Stimulated activated naive B cell treated with anti-CD40 and anti-IgM and Interleukin-4, amounts not matched to agents 10 μg/mL and 1 μg/mL and 100 μg/mL, for 72 hours (primary cell): Measurements from ENCODE around the gene SPSB2.

Experiments
- ATAC-seq, 2 donors: fragments of 150-1000 bp; cut with Tn5 transposase; replicated peaks; 2 replicates each; pipeline ENCODE4 v1.10.0; 2021; ENCODE audit warnings: moderate library complexity in 1 of 2
- DNase-seq: peaks from one replicate; pipeline ENCODE4 v3.0.0; 2021
- H3K27ac Mint-ChIP-seq: one replicate; pipeline ENCODE4 v1.8.0; 2022; ENCODE audit warnings: mild to moderate bottlenecking, mixed read lengths
- H3K27me3 Mint-ChIP-seq, 2 donors: one replicate each; pipeline ENCODE4 v1.8.0; 2022; ENCODE audit warnings: mixed read lengths in 2 of 2
- H3K36me3 Mint-ChIP-seq, 2 donors: one replicate each; pipeline ENCODE4 v1.8.0; 2022; ENCODE audit warnings: mixed read lengths in 2 of 2, mild to moderate bottlenecking in 1 of 2
- H3K4me1 Mint-ChIP-seq, 2 donors: one replicate each; pipeline ENCODE4 v1.8.0; 2022; ENCODE audit warnings: mixed read lengths in 2 of 2, mild to moderate bottlenecking in 1 of 2
- H3K4me3 Mint-ChIP-seq, 2 donors: one replicate each; pipeline ENCODE4 v1.8.0; 2022; ENCODE audit warnings: mild to moderate bottlenecking in 2 of 2, mixed read lengths in 2 of 2, moderate library complexity in 1 of 2
- H3K9me3 Mint-ChIP-seq, 2 donors: one replicate each; pipeline ENCODE4 v1.8.0; 2022; ENCODE audit warnings: mixed read lengths in 2 of 2, mild to moderate bottlenecking in 1 of 2

Gene SPSB2

DNA sequence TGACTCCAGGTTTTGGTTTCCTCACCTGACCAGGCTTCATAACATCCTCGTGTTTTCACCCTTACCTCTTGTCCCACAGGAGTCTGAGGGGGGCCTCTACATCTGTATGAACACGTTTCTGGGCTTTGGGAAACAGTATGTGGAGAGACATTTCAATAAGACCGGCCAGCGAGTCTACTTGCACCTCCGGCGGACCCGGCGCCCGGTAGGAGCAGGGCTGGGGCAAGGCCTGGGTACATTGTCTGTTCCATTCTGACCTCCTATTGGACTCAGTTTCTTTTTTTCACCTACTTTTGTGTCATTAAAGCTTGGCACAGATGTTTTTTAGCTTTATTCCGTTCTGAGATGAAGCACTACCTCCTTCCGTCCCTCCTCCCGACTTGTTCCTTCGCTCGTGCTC lies 17.8 kb downstream of the SPSB2 start:
- no peak overlapping the region for H3K4me3 Mint-ChIP-seq
- peaks cover 14 to 30% of the 10 kb centered on the region in 2 donors for H3K4me1 Mint-ChIP-seq
- DNase-seq (no peak), ATAC-seq (no peak)
- peaks cover 33 to 46% of the 10 kb centered on the region in 2 donors for H3K36me3 Mint-ChIP-seq
- H3K9me3 Mint-ChIP-seq: no peaks in the 10 kb centered on the region
- no peaks in the 10 kb centered on the region for H3K27me3 Mint-ChIP-seq
- no peak overlapping the region for H3K27ac Mint-ChIP-seq

DNA sequence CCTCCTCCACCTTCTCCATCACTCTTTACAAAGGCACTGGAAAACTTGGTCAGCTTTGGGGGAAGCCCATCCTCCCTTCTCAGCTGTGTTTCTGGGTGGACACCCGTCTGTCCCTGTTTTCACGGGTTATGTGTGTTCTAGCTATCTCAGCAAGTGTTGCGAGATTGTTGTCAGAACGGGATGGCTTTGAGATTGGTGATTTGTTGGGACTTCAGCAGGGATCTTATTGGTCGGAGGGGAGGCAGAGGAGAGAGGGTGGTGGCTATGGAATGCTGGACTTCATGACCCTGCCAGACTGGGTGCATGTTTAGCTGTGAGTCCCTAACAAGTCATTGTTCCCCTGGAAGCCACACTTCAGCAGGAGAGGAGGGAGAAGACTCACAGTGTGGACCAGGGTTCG lies 19.1 kb downstream of the SPSB2 start:
- DNase-seq (no peak), ATAC-seq (no peak)
- H3K27ac Mint-ChIP-seq: no peak overlapping the region
- H3K4me3 Mint-ChIP-seq: no peak overlapping the region
- H3K36me3 Mint-ChIP-seq: peaks cover 26 to 37% of the 10 kb centered on the region in 2 donors
- H3K27me3 Mint-ChIP-seq: no peaks in the 10 kb centered on the region
- peaks cover 24 to 42% of the 10 kb centered on the region in 2 donors for H3K4me1 Mint-ChIP-seq
- no peaks in the 10 kb centered on the region for H3K9me3 Mint-ChIP-seq

DNA sequence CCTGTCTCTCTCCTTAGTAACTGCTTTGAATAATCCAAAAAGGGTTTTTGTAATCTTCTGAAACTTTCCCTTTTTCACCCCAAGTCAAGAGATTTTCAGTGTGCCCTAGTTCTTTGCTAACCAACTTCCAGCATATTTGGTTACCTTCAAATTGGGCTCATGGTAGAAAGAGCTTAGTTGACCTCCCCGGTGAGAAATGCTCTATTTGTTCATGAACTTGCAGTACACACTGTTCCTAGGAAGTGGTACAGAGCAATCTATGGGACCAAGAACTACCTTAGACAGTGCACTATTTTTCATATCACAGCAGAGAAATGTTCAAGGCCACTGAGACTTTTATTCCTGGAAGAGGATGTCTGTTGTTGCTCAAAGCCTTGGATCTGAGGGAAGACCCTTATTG lies 19.5 kb downstream of the SPSB2 start:
- Mint-ChIP-seq H3K27me3 (no peaks in the 10 kb centered on the region), H3K4me3 (peak overlapping the region; percentile 49 to 87), H3K36me3 (peaks cover 24 to 34% of the 10 kb centered on the region in 2 donors), H3K4me1 (peaks cover 26 to 47% of the 10 kb centered on the region in 2 donors), H3K27ac (peak overlapping the region; percentile 97), H3K9me3 (no peaks in the 10 kb centered on the region)
- ATAC-seq (no peak), DNase-seq (no peak)

DNA sequence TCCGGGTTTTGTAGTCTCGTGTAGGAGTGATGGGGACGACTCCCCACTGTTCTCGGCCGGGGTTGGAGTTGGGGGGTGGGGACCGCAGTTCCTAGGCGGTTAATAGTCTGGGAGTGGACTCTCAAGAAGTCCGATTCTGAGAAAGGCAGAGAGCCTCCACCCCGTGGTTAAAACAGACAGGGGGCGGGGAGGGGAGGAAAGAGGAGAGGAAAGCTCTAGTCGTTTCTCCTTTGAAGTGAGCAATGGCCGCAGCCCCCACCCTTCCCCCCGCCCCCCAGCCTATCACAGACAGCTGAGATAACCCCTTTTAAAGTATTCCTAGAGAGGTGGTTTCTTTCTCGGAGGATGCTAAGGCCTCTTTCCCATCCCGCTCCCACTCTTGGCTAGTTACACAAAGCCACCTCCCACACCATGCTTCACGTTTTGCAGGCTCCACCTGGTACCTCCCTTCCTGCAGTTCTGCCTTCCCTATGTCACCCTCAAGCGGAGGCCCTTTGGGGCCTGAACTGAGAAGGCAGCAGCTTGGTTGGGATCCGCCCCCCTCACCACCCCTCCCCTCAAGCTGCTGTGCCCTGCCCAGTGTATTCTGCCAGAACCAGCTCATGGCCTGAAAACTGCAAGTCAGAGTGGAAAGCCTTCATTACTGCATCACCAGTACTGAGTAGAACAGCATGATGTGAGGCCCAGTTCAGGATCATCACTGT lies 20.3 kb downstream of the SPSB2 start:
- peaks cover 19 to 26% of the 10 kb centered on the region in 2 donors for H3K36me3 Mint-ChIP-seq

DNA sequence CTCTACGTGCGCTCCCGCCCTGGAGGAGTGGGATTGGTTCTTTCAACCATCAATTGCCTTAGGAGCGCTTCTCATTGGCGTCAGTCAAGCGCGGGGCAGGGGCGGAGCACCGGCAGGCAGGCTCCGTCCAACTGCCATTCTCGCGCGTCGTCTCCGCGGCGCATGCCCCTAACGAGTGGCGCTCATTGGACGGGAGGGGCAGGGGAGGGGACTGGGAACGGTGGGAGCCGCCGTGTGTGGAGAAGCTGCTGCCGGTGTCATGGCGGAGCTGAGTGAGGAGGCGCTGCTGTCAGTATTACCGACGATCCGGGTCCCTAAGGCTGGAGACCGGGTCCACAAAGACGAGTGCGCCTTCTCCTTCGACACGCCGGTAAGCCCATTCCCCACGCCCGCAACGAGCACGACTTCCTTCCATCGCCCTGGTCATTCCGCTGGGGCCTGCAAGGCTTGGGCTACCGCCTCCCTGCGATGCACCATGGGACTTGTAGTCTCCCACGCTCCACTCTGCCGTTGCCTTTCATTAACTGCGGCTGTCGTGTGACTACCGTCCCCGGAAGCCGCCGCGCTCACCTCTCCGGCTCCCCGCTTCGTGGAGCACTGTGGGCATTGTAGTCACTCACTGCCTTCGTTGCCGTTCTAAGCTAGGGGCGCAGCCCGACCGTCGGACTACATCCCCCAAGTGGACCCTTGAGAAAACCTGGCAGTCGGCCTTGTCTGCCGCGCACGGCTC lies 21.0 kb downstream of the SPSB2 start, which contains the start of gene USP5:
Gene USP5, plus strand, starts transcription at position 230 of the 730 bp plus-strand sequence. Its CDS starts 30 bp downstream, at position 260.
- no peaks in the 10 kb centered on the region for H3K27me3 Mint-ChIP-seq
- peak; percentile 81 to 84 for ATAC-seq
- H3K27ac Mint-ChIP-seq: peak within 1 kb of the TSS; percentile 97
- peak; percentile 99 for DNase-seq
- H3K9me3 Mint-ChIP-seq: no peaks in the 10 kb centered on the region
- peaks cover 37 to 62% of the 10 kb centered on the region in 2 donors for H3K4me1 Mint-ChIP-seq
- H3K4me3 Mint-ChIP-seq: peak within 1 kb of the TSS; percentile 87 to 92
- peaks cover 12 to 18% of the 10 kb centered on the region in 2 donors for H3K36me3 Mint-ChIP-seq

More for the DNA sequence above, 20.3 kb downstream of the SPSB2 start:
- no peaks in the 10 kb centered on the region for H3K9me3 Mint-ChIP-seq
- H3K4me3 Mint-ChIP-seq: peak overlapping the region; percentile 87 to 92
- no peaks in the 10 kb centered on the region for H3K27me3 Mint-ChIP-seq
- H3K4me1 Mint-ChIP-seq: peaks cover 31 to 55% of the 10 kb centered on the region in 2 donors
- DNase-seq (no peak), ATAC-seq (no peak)
- peak overlapping the region; percentile 97 for H3K27ac Mint-ChIP-seq

DNA sequence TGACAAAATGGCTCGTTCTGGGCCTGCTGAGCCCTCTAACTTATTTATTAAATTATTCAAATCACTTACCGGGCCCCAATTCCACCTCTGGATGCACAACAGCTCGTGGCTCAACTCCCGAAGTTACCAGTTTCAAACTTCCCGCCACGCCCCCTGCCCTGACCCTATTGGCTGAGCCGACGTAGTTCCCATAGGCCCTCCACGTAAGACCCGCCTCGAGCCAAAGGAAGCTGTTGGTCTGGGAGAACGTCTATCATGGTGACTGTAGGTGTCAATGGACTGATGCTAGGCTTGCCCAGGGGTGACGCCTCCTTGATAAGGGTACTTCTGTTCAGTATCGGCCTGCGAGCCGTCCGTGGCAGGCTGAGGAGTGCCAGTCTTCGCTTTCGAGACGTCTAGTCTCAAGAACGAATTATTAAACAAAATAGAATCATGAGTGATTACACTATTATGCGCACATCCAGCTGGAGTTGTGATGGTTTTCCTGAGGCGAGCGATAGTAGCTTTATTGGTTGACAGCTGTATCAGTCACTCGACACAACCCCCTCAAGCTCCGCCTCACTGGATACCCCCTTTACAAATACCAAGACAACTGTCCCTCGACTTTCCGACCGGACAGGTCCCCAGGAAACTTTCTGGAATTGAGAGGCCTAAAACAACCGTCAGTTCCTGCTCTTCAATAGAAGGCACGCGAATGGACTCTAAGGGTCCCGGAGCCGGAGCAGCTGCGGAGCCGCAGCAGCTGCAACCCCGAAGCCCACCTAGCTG lies 21.8 kb downstream of the SPSB2 start, which contains the start of gene CDCA3:
Gene CDCA3, minus strand, starts transcription at position 134 of the 768 bp plus-strand sequence. CDS start 334 bp downstream, outside the sequence.
- H3K9me3 Mint-ChIP-seq: no peaks in the 10 kb centered on the region
- H3K36me3 Mint-ChIP-seq: peaks cover 12 to 13% of the 10 kb centered on the region in 2 donors
- no peaks in the 10 kb centered on the region for H3K27me3 Mint-ChIP-seq
- peak within 1 kb of the TSS; percentile 97 for H3K27ac Mint-ChIP-seq
- peak; percentile 67 to 68 for ATAC-seq
- DNase-seq: peak; percentile 92
- H3K4me1 Mint-ChIP-seq: peaks cover 37 to 62% of the 10 kb centered on the region in 2 donors
- H3K4me3 Mint-ChIP-seq: peak within 1 kb of the TSS; percentile 87 to 92

DNA sequence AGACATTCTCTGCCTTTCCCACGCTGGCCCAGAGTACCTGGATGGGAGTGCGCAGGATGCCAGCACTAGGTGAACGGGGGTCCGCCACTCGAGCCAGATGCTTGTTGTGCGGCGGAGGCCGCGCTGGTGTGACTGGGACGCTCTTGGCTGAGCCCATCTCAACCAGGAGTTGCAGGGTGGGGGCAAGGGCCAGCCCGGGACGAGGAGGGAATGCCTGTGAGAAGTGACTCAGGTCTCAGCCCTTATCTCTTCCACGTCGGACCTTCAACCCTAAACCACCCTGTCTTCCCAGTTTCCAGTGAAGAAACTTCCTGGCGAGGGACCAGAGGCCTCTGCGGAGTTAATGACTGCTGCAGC lies 22.3 kb downstream of the SPSB2 start:
- ATAC-seq (no peak), DNase-seq (no peak)
- Mint-ChIP-seq H3K4me1 (peaks cover 37 to 62% of the 10 kb centered on the region in 2 donors), H3K9me3 (no peaks in the 10 kb centered on the region), H3K36me3 (peaks cover 7 to 8% of the 10 kb centered on the region in 2 donors), H3K27me3 (no peaks in the 10 kb centered on the region), H3K27ac (peak overlapping the region; percentile 32), H3K4me3 (peak overlapping the region; percentile 87 to 92)

DNA sequence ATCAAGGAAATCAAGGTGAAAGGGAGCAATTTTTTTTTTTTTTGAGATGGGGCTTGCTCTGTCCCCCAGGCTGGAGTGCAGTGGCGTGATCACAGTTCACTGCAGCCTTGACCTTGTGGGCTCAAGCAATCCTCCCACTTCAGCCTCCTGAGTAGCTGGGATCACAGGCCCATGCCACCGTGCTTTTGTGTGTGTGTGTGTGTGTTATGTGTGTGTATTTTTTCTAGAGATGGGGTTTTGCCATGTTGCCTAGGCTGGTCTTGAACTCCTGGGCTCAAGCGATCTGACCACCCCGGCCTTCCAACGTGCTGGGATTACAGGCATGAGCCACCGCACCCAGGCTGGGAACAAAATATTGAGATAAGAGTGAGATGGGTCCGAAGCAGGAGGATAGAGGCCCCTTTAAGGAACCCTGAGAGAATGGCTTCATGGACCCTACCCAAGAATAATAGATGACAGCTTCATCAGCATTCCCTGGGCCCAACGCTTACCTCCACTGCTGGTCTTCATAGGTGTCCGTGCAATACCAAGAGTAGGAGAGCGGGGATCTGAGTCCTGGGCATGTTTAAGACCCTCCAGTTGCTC lies 23.0 kb downstream of the SPSB2 start:
- H3K27ac Mint-ChIP-seq: peak overlapping the region; percentile 32
- H3K4me3 Mint-ChIP-seq: peak overlapping the region; percentile 69 to 87
- no peak for DNase-seq
- no peak for ATAC-seq
- H3K36me3 Mint-ChIP-seq: peaks cover 5% of the 10 kb centered on the region in 2 donors
- peaks cover 0 to 2% of the 10 kb centered on the region in 2 donors for H3K27me3 Mint-ChIP-seq
- no peaks in the 10 kb centered on the region for H3K9me3 Mint-ChIP-seq
- H3K4me1 Mint-ChIP-seq: peaks cover 37 to 62% of the 10 kb centered on the region in 2 donors

DNA sequence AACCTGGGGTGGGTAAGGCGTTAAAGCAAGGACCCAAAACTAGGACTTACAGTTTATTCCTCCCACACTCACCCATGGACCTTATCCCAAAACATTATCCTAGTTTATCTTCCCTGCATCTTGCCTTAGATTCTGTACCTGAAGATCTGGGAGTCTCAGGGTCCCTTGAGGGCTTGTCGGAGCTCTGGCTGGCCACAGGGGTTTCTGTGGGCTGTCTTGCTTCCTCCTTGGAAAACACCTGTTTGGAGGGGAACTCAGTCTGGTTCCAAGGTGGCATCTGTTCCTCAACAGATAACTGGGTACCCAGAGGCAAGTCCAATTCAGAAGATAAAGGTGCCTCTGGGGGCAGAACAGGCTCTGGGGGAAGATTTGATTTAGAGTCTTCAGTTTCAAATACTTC lies 23.7 kb downstream of the SPSB2 start:
- DNase-seq: peak; percentile 63
- Mint-ChIP-seq H3K9me3 (no peaks in the 10 kb centered on the region), H3K4me1 (peaks cover 37 to 62% of the 10 kb centered on the region in 2 donors), H3K4me3 (peak overlapping the region; percentile 37 to 66), H3K27me3 (peaks cover 0 to 4% of the 10 kb centered on the region in 2 donors), H3K36me3 (peaks cover 5% of the 10 kb centered on the region in 2 donors), H3K27ac (peak overlapping the region; percentile 25)
- peak in 1 of 2 donors; percentile 5 for ATAC-seq

DNA sequence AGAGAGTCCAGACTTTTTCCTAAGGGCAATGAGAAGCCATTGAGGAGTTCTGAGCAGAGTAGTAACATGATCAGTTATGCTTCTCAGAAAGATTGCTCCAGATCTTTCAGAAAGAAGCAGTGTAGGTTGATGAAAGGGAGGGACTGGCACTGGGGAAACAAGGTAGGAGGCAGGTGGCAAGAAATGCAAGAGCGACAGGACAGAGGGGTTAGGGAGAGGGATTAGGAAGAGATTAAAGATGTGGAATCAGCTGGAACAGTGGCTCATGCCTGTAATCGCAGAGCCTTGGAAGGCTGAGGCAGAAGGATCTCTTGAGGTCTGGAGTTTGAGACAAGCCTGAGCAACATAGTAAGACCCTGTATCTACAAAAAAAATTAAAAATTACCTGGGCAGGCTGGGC lies 25.4 kb downstream of the SPSB2 start:
- peaks cover 28 to 45% of the 10 kb centered on the region in 2 donors for H3K4me1 Mint-ChIP-seq
- no peak for DNase-seq
- no peak for ATAC-seq
- peaks cover 0 to 2% of the 10 kb centered on the region in 2 donors for H3K36me3 Mint-ChIP-seq
- H3K27ac Mint-ChIP-seq: peak overlapping the region; percentile 28
- peaks cover 11 to 14% of the 10 kb centered on the region in 2 donors for H3K27me3 Mint-ChIP-seq
- no peaks in the 10 kb centered on the region for H3K9me3 Mint-ChIP-seq
- peak overlapping the region in 1 of 2 donors; percentile 10 for H3K4me3 Mint-ChIP-seq

DNA sequence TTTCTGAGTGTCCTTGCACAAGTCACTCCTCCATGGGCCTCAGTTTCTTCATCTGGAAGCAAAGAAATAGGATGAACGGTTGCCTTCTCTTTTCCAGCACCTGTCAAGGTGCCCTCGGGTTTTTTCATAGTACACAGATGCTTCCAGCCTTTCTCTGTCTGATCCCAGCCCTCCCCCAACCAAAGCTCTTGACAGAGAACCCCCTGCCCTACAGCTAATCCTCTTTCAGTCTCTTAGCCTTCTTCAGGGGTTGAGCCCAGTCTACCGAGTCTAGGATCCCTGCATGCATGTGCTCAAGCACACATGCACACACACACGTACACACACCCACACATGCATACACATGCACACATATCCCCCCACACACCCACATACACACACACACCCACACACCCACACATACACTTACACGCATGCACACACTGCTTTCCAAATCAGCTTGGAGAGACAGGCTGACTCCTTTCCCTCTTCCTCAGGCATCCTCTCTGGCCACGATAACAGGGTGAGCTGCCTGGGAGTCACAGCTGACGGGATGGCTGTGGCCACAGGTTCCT lies 26.7 kb downstream of the SPSB2 start:
- DNase-seq: no peak
- Mint-ChIP-seq H3K9me3 (no peaks in the 10 kb centered on the region), H3K27me3 (peaks cover 13 to 15% of the 10 kb centered on the region in 2 donors), H3K4me3 (no peak overlapping the region), H3K4me1 (peaks cover 28 to 41% of the 10 kb centered on the region in 2 donors), H3K27ac (no peak overlapping the region), H3K36me3 (peaks cover 0 to 2% of the 10 kb centered on the region in 2 donors)
- ATAC-seq: no peak

DNA sequence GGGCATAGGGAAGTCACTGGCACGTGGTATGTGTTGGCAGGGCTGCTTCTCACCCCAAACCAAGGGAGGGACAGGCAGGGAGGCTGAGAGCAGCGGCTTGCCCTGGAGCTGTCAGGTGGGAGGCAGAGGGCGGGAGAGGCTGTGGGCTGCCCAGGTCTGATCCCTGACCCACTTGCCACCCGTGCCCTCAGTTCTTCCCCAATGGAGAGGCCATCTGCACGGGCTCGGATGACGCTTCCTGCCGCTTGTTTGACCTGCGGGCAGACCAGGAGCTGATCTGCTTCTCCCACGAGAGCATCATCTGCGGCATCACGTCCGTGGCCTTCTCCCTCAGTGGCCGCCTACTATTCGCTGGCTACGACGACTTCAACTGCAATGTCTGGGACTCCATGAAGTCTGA lies 27.7 kb downstream of the SPSB2 start:
- H3K27me3 Mint-ChIP-seq: peaks cover 13 to 15% of the 10 kb centered on the region in 2 donors
- no peak overlapping the region for H3K27ac Mint-ChIP-seq
- peaks cover 0 to 2% of the 10 kb centered on the region in 2 donors for H3K36me3 Mint-ChIP-seq
- no peak for ATAC-seq
- no peak overlapping the region for H3K4me3 Mint-ChIP-seq
- DNase-seq: no peak
- H3K4me1 Mint-ChIP-seq: peaks cover 24 to 33% of the 10 kb centered on the region in 2 donors
- no peaks in the 10 kb centered on the region for H3K9me3 Mint-ChIP-seq

DNA sequence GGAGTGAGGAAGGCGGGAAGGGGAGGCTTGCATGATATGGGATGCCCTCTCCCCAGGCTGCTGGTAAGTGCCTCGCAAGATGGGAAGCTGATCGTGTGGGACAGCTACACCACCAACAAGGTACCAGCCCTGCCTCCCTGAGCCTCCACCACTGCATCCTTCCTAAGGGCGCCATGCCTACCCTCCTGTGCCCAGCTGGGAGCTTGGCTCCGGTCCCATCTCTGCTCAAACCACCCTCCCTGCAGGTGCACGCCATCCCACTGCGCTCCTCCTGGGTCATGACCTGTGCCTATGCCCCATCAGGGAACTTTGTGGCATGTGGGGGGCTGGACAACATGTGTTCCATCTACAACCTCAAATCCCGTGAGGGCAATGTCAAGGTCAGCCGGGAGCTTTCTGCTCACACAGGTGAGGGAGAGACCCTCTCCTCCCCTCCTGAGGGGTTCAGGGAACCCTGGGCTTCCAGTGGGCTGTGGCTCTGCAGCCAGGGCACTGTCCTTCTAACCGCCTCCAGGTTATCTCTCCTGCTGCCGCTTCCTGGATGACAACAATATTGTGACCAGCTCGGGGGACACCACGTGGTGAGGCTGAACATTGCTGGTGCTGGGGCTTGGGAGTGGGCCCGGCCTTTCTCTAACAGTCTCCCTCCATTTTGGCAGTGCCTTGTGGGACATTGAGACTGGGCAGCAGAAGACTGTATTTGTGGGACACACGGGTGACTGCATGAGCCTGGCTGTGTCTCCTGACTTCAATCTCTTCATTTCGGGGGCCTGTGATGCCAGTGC lies 29.8 kb downstream of the SPSB2 start:
- peaks cover 12 to 15% of the 10 kb centered on the region in 2 donors for H3K4me1 Mint-ChIP-seq
- no peaks in the 10 kb centered on the region for H3K9me3 Mint-ChIP-seq
- DNase-seq (no peak), ATAC-seq (no peak)
- H3K27ac Mint-ChIP-seq: no peak overlapping the region
- no peak overlapping the region for H3K4me3 Mint-ChIP-seq
- H3K36me3 Mint-ChIP-seq: no peaks in the 10 kb centered on the region
- H3K27me3 Mint-ChIP-seq: peaks cover 13 to 15% of the 10 kb centered on the region in 2 donors
